Fibroblast of villous mesenchyme (primary cell): ENCODE measurements around the gene PRKN. TPM values are rescaled to one million over a fixed set of nuclear protein-coding genes. Genes with fewer than 3 reads are reported as not detected.

ENCODE experiments used
- DNase-seq: peaks from one replicate; pipeline ENCODE4 v3.0.0-alpha.2; 2010; ENCODE audit warnings: low read depth
- H3K4me3 ChIP-seq: 2 replicates; pipeline ENCODE4 v1.5.1; 2011; ENCODE audit warnings: low read depth, mild to moderate bottlenecking, low read length
- total RNA-seq: library from RNA; depleted of rRNA; stranded (reverse); fragments of >200 nt; gene quantifications from 2 replicates; pipeline ENCODE4 v1.2.3, GENCODE V29; 2012
- TF ChIP-seq, protein P1 (sequence below): IDR thresholded peaks from 2 replicates; pipeline ENCODE4 v1.5.1; 2012; ENCODE audit warnings: low read depth, mild to moderate bottlenecking, low read length; ENCODE audit not compliant: insufficient read depth

The PRKN gene
- total RNA-seq, 1 donor, result 2.2 TPM

DNA sequence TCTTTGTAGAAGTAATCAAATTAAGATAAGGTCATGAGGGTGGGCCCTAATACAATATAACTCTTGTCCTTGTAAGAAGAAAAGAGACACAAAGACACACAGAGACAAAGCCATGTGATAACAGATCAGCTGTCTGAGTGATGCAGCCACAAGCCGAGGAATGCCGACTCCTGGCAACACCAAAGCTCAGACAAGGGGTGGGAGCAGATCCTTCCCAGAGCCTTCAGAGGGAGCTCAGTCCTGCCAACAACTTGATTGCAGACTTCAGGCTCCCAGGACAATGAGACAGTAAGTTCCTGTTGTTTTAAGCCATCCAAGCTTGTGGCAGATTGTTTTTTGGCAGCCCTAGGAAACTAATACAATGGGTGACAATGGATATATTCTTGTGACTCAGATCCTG lies 1128.7 kb downstream of the PRKN start:
- H3K4me3 ChIP-seq, result no peak overlapping the region
- TF ChIP-seq, protein P1, sequence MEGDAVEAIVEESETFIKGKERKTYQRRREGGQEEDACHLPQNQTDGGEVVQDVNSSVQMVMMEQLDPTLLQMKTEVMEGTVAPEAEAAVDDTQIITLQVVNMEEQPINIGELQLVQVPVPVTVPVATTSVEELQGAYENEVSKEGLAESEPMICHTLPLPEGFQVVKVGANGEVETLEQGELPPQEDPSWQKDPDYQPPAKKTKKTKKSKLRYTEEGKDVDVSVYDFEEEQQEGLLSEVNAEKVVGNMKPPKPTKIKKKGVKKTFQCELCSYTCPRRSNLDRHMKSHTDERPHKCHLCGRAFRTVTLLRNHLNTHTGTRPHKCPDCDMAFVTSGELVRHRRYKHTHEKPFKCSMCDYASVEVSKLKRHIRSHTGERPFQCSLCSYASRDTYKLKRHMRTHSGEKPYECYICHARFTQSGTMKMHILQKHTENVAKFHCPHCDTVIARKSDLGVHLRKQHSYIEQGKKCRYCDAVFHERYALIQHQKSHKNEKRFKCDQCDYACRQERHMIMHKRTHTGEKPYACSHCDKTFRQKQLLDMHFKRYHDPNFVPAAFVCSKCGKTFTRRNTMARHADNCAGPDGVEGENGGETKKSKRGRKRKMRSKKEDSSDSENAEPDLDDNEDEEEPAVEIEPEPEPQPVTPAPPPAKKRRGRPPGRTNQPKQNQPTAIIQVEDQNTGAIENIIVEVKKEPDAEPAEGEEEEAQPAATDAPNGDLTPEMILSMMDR, result no peak
- no peak for DNase-seq

DNA sequence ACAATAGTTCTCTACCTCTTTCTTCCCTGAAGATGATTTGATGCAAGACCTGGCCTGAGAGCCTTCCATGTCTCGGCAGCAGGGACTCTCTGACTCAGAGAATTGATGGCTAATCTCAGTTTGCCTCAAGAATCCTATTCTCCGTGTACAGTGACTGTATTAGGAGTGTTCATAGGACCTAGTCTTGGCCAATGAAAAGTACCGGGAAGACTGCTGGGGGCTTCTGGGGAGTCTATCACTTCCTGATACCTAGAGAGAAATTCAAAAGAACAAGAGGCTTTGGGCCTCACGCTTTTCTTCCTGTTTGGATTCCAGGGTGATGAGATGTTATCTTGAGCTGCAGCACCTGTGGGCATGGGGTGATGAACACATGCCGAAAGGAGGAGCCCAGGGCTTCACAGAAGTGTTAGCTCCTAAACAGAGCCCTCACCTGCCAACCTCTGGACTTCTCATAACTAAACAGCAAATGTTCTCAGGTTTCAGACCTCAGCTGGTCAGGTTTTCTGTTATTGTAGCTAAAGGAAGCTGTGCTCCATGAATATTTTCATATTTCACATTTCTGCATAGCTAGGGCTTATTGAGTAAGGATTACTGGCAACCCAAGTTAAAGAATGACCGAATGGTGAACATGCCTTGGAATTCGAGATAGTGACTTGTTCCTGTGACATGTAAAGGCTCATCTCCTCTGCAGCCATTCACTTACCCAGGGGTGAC lies 1130.6 kb downstream of the PRKN start:
- no peak overlapping the region for H3K4me3 ChIP-seq
- TF ChIP-seq, protein P1, result no peak
- DNase-seq, result no peak

DNA sequence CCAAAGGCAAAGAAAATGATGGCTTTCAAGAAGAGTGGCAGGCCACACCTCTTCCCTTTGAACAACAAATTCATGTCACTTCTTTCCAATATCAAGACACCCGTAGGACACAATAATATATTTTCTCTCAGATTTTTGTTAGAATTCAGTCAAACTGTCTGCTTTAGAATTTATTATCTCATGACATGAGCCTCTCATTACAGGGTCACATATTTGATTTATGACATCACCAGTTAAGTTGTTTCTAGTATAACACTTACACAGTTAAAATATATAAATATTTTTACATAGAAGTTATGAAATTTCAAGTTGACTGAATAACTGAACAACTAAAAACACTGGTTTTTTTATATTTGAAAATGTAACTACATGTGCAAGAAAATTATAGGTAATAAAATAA lies 1133.2 kb downstream of the PRKN start:
- no peak overlapping the region for H3K4me3 ChIP-seq
- TF ChIP-seq, protein P1, result no peak
- no peak for DNase-seq

DNA sequence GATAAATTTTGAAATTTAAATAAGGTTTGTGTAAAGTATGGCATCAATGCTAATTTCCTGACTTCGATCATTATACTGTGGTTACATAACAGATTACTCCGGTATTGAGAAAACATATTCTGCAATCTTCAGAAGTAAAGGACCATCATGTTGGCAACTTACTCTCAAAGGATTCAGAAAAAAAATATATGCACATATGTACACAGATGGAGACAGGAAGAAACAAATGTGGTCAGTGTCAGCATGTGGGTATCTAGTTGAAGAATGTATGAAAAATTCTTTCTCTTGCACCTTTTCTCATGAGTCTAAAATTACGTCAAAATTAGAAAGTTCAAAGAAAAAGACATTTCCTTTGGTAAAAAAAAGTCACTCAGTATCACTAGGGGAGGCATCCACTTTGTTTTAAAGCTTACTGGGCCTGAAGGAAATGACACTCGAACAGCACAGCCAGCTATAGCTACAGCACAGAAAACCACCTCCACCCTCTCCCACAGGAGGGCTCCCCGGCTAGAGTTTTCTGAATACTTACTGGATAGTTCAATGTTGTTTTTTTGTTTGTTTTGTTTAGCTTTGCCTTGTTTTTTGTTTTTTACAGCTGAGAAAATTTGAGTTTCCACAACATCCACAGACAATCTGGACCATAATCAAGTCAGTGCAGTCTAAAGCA lies 1136.5 kb downstream of the PRKN start:
- DNase-seq, result no peak
- TF ChIP-seq, protein P1, result no peak
- no peak overlapping the region for H3K4me3 ChIP-seq

DNA sequence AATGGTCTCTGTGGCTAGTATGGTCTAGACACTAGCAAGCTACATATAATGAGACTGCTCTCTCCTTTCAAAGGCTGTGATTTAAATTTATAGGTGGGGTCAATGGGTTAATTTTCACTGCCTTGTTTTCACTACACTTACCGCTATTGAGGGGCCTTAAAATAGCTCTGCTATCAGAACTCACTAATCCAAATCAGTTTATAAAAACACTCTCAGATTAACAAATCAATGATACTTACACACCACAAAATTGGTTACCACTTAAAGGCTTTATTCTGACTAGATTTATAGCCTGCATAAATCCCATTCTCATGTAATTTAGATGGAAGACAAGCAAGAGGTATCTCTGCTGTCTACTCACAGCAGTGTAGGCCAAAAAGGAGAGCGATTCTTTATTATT lies 1140.7 kb downstream of the PRKN start:
- H3K4me3 ChIP-seq, result no peak overlapping the region
- DNase-seq, result no peak
- TF ChIP-seq, protein P1, result no peak

DNA sequence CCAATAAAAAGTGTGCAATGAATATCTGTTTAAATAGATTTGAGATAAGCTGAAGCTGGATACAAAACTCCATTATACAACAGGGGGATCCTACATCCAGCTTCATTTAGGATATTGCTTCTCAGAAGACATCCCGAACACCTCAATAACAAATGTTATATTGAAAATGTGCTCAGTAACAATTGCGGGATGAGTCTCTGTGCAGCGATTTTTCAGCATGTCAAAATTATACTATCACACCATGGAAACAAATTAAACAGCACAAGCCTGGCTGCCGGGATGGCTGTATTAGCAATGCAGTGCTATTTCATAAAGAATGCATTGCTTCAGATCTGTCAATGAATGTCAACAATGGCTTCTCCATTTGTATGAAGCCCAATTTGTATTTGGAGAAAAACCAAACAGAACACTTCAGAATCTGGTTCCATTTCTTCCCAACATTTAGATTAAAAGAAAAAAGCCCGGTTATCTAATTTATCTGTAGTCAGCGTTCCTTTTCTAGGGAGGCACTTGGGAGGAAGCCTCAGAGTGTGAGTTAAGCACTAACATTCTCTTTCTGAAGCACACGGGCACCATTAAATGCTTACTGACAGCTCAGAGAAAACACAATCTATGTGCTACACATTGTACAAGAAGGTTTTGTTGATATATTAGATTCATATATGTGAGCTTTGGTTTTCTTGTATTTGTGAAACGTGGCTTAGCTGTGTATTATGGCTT lies 1142.8 kb downstream of the PRKN start:
- TF ChIP-seq, protein P1, result no peak
- no peak for DNase-seq
- no peak overlapping the region for H3K4me3 ChIP-seq
